Measurements from ENCODE around the gene BRAP. TPM values are rescaled to one million over a fixed set of nuclear protein-coding genes. Genes with fewer than 3 reads are reported as not detected.
"Not testable (repeated sequence)": the region's sequence is repeated elsewhere in the genome, so short reads cannot be mapped to it uniquely, and the experiment has no call there.

The BRAP gene
- total RNA-seq = 13.8 TPM
- long read RNA-seq, full-length matches to known transcripts = 29 of 39 reads
- long read RNA-seq, partial matches to known transcripts = 2 of 39 reads
- long read RNA-seq, other reads (novel, unspliced or antisense) = 8 of 39 reads

- intact Hi-C loops (cut with DNase I) = no loop called here
- peak; percentile 97 for DNase-seq
- ATAC-seq (ENCODE audit: poor library complexity) = peak; percentile 98
Observed at GRCh38 chr12:111685811-111686573, at the start of gene BRAP, which contains the start of gene ACAD10. Gene BRAP, minus strand, starts transcription at chr12:111685956. Its CDS starts 164 bp downstream, at chr12:111685792. Gene ACAD10, plus strand, starts transcription at chr12:111686053. Its CDS starts 6,657 bp downstream, at chr12:111692710.

- ATAC-seq (ENCODE audit: poor library complexity) (no peak), DNase-seq (no peak)
- intact Hi-C loops (cut with DNase I) = no loop called here
Observed at GRCh38 chr12:111733340-111733915, 47.7 kb upstream of the BRAP start.

- DNase-seq (no peak), ATAC-seq (ENCODE audit: poor library complexity) (no peak)
- intact Hi-C loops (cut with DNase I) = no loop called here
Observed at GRCh38 chr12:111732786-111733185, 47.0 kb upstream of the BRAP start.

- ATAC-seq (ENCODE audit: poor library complexity) (no peak), DNase-seq (no peak)
- intact Hi-C loops (cut with DNase I) = no loop called here
Observed at GRCh38 chr12:111730420-111730819, 44.7 kb upstream of the BRAP start.

GRCh38 chr12:111728795-111729194, 43.0 kb upstream of the BRAP start:
- ATAC-seq (ENCODE audit: poor library complexity) = no peak
- intact Hi-C loops (cut with DNase I) = no loop called here
- no peak for DNase-seq

GRCh38 chr12:111723646-111724360, 38.0 kb upstream of the BRAP start:
- ATAC-seq (ENCODE audit: poor library complexity); intact Hi-C loops (cut with DNase I); DNase-seq: not testable (repeated sequence)

- no peak for ATAC-seq (ENCODE audit: poor library complexity)
- intact Hi-C loops (cut with DNase I) = no loop called here
- no peak for DNase-seq
Observed at GRCh38 chr12:111720457-111720856, 34.7 kb upstream of the BRAP start.

GRCh38 chr12:111719316-111719715, 33.6 kb upstream of the BRAP start:
- ATAC-seq (ENCODE audit: poor library complexity); intact Hi-C loops (cut with DNase I); DNase-seq: not testable (repeated sequence)

- intact Hi-C loops (cut with DNase I) = no loop called here
- DNase-seq (peak; percentile 74), ATAC-seq (ENCODE audit: poor library complexity) (peak; percentile 96)
Observed at GRCh38 chr12:111715279-111715678, 29.5 kb upstream of the BRAP start.

GRCh38 chr12:111706145-111706544, 20.4 kb upstream of the BRAP start:
- DNase-seq = no peak
- no peak for ATAC-seq (ENCODE audit: poor library complexity)
- intact Hi-C loops (cut with DNase I) = no loop called here

GRCh38 chr12:111705672-111706071, 19.9 kb upstream of the BRAP start:
- ATAC-seq (ENCODE audit: poor library complexity) = no peak
- DNase-seq = no peak
- intact Hi-C loops (cut with DNase I) = no loop called here

GRCh38 chr12:111699962-111700361, 14.2 kb upstream of the BRAP start:
- intact Hi-C loops (cut with DNase I) = no loop called here
- no peak for ATAC-seq (ENCODE audit: poor library complexity)
- no peak for DNase-seq

GRCh38 chr12:111693818-111694217, 8.1 kb upstream of the BRAP start:
- DNase-seq (no peak), ATAC-seq (ENCODE audit: poor library complexity) (peak; percentile 74)
- intact Hi-C loops (cut with DNase I) = no loop called here

GRCh38 chr12:111692575-111693210, 6.9 kb upstream of the BRAP start:
- no peak for ATAC-seq (ENCODE audit: poor library complexity)
- intact Hi-C loops (cut with DNase I) = no loop called here
- DNase-seq = no peak

- intact Hi-C loops (cut with DNase I) = no loop called here
- ATAC-seq (ENCODE audit: poor library complexity) = no peak
- DNase-seq = no peak
Observed at GRCh38 chr12:111691262-111691661, 5.5 kb upstream of the BRAP start.

GRCh38 chr12:111687952-111688351, 2.2 kb upstream of the BRAP start:
- DNase-seq = no peak
- ATAC-seq (ENCODE audit: poor library complexity) = no peak
- intact Hi-C loops (cut with DNase I) = no loop called here

GRCh38 chr12:111687255-111687654, 1.5 kb upstream of the BRAP start:
- no peak for ATAC-seq (ENCODE audit: poor library complexity)
- no peak for DNase-seq

GRCh38 chr12:111686574-111687105, 884 bp upstream of the BRAP start:
- intact Hi-C loops (cut with DNase I) = no loop called here
- ATAC-seq (ENCODE audit: poor library complexity) (no peak), DNase-seq (peak; percentile 42)

More at GRCh38 chr12:111687255-111687654, 1.5 kb upstream of the BRAP start:
- intact Hi-C loops (cut with DNase I) = no loop called here

Measured in Right ventricle myocardium superior (tissue), 1 donor.